ENCODE results near the gene KIAA0513.

KIAA0513 gene

DNA sequence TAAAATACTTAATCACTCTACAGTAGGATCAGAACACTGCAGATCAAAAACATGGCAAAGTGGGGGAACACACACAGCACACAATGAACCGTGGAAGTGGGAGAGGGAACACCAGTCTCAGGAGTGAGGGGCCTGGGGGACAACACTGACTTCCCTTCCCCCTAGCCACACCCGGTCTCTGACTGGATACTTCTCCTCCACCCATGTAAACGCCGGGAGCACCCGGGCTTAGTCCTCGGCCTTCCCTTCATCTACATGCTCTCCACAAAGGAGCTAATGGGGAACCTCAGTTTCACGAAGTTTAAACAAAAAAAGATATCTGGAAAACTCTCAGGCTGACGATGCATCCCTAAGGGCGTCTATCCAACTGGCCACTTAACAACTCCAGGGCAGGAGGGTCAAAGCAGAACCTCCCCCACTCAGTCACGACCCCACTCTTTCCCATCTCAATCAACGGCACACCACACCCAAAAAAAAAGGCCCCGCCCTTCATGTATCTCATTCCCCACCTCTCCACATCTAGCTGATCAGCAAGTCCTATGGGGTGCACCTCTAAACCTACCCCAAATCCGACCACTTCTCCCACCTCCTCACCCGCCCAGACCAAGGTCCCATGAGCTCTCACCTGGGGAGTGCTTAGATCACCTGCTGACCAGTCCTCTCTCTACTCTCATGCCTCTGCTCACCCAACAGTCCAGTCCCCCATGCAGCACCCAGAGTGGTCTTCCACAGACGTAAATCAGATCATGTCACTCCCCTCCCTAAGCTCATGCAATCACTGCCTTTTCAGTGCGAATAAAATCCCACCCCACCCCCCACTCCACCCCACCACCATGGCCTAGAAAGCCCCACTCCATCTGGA lies 23.6 kb upstream of the KIAA0513 start:
- no peak for DNase-seq (ENCODE audit: low read depth in 2 of 3, low spot score in 1 of 3)

DNA sequence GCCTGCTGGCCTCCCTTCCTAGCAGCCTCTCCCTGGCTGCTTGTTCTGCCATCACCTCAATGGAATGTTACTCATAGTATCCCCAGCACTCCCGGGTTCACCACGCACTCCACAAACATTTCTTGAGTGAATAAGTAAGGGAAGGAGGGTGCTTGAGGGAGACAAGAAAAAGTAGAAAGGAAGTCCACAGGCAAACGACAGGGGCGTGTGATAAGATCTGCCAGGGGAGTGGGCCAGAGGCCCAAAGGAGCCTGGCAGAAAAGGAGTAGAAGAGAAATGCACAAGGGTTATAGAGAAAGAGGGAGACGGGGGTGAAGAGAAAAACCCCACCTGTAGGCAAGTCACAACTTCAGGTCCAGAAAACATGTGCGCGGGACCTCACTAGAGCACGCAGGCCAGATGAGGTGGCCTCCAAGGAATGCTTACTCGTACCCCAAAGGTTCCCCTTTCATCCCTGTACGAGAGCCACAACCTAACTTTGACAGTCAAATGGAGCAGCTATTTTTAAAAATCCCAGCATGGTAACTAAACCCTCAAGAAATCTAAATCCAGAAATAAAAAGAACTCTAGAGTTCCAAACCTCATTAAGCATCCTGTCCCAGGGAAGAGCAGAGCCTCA lies 22.9 kb upstream of the KIAA0513 start:
- no peak for DNase-seq (ENCODE audit: low read depth in 2 of 3, low spot score in 1 of 3)

DNA sequence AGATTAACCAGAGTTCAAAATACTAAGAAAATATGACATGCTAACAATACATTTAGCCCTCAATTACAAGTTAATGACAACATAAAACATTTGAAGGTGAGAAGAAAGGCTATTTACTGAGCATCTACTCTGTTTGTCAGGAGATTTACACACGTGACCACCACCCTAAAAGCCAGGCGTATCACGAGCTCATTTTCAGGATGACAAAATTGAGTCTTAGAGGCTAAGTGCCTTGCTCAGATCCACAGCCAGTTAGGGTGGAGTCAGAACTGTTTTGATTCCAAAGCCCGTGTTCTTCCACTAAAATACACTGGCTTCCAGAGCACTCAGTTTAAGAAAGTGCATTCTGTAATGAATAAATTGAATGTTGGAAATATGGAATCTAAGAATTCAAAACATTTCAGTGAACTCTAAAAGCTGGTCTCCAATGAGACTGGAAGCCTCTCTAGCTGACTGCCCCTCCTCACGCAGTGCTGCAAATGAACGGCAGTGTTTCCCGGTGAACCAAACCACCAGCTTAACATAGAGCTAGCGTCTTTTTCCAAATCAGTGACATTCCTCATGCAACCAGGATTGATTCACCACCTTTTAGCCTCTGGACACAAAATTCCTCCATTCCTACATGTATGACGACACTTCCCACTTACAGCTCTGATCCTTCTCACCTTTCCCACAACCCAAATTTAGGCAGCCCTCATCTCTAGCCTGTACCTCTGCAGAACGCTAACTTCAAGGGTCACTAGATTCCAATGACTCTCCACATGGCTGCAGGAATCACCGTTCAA lies 22.1 kb upstream of the KIAA0513 start:
- DNase-seq (ENCODE audit: low read depth in 2 of 3, low spot score in 1 of 3) = no peak

DNA sequence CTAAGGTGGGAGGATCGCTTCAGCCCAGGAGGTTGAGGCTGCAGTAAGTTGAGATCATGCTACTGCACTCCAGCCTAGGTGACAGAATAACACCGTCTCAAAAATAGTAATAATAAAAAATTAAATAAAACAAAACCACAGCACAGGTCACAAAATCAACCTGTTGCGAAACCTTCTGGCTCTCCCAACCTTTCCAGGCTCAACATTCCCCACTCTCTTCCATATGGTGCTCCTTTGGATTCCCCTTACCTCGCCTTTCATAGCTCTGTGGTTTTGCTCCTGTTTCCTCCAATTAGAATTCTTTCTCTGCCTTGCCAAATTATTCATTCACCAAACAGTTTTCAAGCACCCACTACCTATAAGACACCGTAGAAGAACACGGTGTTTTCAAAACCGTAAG lies 21.0 kb upstream of the KIAA0513 start:
- DNase-seq (ENCODE audit: low read depth in 2 of 3, low spot score in 1 of 3) = no peak

DNA sequence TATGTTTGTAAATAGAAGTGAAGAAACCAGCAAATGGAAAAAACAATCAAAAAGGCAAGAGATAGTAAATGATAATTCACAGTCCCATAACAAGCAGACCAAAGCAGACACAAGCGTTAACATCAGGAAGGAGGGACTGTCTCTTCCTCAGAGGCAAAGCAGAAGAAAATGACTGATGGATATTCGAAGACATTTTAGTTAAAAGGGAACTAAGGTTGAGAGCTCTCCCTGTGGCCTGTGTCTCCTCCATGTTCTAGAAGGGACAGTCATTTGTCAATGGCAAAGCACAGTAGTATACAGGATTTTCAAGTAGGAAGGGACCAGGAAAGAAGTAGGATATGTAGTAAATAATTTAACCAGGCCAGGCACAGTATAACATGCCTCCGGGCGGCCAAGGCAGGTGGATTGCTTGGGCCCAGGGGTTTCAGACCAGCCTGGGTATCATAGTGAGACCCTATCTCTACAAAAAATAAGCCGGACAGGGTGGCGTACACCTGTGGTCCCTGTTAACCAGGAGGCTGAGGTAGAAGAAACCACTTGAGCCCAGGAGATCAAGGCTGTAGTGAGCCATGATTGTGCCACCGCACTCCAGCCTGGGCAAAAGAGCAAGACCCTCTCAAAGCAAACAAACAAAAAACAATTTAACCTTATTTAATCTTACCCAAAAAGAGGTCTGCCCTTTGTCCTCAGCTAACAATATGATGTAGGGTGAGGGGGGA lies 19.9 kb upstream of the KIAA0513 start:
- no peak for DNase-seq (ENCODE audit: low read depth in 2 of 3, low spot score in 1 of 3)

DNA sequence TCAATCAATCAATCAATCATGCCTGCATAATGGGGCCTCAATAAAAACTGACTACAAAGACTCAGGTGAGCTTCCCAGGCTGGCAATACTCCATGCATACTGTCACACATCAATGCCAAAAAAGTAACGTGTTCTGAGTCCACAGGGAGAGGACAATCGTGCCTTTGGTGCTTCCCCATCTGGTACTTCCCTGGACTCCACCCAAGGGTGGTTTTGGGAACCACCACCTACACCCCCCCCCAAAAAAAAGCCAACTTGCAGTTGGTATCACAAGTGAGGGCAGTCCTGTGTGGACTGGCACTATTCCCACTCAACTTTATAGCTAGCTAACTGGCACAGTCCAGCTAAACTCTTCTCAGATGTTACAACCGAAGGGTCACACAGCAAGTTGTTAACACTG lies 19.3 kb upstream of the KIAA0513 start:
- DNase-seq (ENCODE audit: low read depth in 2 of 3, low spot score in 1 of 3) = no peak

DNA sequence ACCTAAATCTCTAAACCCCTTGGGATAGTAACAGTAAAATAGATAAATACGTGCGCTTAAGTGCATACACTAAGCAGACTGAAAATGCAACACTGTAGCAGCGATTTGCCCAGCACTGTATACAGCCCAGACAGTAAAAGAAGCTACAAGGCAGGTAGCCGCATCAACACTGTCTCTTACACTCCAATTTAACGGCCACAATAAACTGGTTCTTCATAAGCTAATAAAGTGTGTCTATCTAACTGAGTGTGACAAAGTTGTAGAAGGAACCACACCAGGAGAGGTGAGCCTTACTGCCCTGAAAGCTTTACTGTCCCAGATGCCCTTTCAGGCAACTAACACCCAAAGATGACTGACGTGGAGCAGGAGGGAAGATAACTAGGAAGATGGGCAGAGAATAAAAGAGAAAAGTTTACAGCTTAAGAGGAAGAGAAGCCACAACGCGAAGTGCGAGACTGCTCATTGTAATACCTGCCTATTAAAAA lies 17.1 kb upstream of the KIAA0513 start:
- DNase-seq (ENCODE audit: low read depth in 2 of 3, low spot score in 1 of 3) = no peak

DNA sequence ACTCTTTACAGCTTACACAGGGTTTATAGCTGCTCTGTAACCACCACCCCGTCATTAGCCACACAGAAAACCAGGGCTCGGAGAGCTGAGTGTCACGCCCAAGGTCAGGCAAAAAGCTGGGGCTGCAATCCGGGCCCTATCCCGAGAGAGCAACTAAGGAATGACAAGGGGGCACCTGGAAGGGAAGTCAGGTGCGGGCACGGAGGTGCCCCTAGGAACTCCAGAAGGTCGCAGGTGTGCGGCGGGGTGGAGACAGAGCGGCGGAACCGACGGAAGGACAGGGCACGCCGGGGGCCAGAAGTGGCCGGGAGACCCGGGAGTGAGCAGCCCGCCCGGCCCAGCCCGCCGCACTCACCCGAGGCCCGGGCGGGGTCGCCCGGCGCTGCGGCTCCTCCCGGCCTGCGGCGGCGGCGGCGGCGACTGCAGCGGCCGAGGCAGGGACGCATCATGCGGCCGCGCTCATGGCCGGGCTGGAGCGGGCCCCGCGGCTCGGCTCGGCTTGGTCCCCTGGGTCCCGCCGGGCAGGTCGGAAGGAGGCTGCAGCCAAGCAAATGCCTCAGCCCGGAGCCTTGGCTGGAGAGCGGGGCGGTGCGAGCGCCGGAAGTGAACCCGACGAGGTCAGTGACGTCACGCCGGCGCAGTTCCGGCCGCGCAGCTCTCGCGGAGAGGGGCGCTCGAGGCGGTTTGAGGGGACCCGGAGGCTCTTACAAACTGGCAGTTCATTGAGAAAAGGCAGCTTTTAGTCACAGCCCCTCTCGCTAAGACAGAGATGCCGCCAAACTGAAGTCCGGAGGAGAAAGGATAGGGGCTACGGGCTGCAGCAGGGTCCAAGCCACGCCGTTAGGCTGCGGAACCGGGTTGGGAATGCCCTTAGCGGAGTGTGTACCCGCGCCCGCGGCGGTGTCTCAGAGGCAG lies 16.4 kb upstream of the KIAA0513 start, which contains the start of gene ZDHHC7:
Gene ZDHHC7 (minus strand): TSS at position 605 of the 915 bp plus-strand sequence. CDS start 20,917 bp downstream, outside the sequence.
- DNase-seq (ENCODE audit: low read depth in 2 of 3, low spot score in 1 of 3) = peak; percentile 71 to 81 (median 80)

DNA sequence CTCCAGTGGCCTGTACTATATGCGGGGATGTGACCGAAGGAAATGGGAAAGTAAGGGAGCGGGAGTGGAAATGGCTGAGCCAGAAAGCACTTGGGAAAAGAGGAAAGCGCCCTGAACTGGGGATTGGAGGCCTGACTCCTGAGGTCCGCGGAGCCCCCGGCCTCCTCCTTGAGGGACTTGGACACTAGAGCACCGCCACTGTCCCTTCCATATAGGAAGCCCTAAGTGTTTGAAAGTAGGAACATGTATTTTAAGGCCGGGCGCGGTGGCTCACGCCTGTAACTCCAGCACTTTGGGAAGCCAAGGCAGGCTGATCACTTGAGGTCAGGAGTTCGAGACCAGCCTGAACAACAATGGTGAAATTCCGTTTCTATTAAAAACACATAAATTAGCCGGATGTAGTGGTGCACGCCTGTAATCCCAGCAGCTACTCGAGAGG lies 15.7 kb upstream of the KIAA0513 start:
- no peak for DNase-seq (ENCODE audit: low read depth in 2 of 3, low spot score in 1 of 3)

DNA sequence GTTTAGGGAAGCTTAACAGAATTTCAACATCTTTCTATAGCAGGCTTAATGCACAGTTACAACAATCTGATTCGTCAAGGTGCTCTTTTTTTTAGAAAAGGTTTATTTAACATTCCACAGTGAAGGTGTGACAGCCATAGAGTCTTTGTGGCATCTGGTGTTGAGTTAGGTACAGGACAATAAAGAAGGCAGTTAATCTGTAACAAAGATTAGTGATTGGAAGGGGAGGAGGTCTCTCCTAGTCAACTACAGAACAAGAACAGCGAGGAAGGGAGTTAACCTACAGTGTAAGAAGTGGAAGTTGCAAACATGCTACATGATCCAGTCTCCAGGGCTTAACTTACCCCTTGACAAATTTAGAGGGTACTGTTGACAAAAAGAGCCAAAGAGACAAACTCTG lies 13.3 kb upstream of the KIAA0513 start:
- no peak for DNase-seq (ENCODE audit: low read depth in 2 of 3, low spot score in 1 of 3)

DNA sequence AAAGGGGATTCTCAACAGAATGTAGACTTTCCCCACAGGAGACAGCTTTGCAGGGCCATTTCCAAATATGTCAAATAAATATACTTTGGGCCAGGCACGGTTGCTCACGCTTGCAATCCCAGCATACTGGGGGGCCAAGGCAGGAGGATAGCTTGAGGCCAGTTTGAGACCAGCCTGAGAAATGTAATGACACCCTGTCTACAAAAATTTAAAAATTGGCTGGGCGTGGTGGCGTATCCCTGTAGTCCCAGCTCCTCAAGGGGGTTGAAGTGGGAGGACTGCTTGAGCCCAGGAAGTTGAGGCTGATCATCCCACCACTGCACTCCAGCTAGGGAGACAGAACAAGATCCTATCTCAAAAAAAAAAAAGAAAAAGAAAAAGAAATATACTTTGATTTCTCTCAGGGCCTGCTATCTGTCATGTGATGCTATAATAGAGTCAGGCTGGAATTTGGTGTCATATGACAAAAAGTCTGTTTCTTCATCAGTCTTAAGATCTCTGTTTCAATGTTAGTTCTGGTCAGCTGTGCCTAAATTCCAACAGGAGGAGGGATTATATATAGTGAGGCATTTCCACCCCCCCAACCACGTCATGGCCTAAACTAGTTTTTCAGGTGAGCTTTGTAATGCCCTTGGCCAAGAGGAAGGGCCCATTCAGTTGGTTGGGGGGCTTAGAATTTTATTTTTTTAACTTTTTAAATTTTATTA lies 12.0 kb upstream of the KIAA0513 start:
- no peak for DNase-seq (ENCODE audit: low read depth in 2 of 3, low spot score in 1 of 3)

DNA sequence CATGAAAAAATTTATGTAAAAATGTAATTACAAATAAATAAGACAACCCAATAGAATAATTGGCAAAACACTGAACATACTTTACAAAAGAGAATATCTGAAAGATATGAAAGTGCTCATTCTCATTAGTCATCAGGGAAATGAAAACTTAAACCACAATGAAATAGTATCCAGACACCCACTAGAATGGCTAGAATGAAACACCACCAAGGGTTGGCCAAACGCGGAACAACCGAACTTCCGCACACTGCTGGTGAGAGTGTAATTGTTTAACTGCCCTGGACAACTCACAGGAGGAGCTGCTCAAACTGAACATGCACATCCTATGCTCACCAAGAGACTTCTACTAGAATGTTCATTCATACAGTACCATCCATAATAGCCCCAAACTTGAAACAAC lies 10.4 kb upstream of the KIAA0513 start:
- peak in 1 of 3 donors; percentile 24 for DNase-seq (ENCODE audit: low read depth in 2 of 3, low spot score in 1 of 3)

DNA sequence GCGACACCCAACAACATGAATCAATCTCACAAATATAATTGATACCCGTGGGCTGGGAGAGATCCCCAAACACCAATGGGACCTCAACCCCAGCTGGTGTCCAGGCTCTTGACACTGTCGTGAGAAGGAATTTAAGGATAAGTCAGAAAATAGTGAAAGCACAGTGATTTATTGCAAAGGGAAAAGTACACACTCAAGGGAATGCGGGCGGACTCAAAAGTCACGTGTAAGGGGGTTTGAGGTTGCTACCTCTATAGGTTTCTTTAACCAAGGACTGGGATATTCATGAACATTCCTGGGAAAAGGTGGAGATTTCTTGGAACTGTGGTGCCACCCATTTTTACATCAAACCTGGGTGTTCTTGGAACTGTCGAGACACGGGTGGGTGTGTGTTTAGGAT lies 10.0 kb upstream of the KIAA0513 start:
- no peak for DNase-seq (ENCODE audit: low read depth in 2 of 3, low spot score in 1 of 3)

DNA sequence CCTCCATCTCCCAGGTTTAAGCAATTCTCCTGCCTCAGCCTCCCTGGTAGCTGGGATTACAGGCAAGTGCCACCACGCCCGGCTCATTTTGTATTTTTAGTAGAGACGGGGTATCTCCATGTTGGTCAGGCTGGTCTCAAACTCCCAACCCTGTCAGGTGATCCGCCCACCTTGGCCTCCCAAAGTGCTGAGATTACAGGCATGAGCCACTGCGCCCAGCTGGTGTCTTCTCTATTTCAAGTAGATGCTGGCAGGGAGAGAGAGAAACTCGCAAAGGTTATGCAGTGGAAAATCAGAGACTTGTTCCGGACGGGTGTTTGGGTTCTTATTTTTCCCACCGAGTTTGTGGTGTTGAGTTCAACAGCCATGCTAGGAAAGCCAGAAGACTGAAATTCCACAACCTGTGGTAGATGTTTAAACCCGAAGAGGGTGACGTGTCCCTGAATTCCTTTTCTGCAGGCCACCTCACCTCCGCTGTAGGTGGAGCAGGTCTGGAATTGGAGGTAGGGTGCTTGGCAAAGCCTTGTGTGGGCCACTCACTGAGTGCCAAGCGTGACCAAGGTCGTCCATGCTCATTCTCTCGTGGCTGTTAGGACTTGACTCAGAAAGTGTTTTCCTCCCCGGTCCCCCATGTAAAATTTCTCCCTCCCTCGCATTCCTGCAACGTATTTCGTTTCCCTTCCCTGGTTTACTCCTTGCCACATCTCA lies 8.9 kb upstream of the KIAA0513 start:
- DNase-seq (ENCODE audit: low read depth in 2 of 3, low spot score in 1 of 3) = no peak

DNA sequence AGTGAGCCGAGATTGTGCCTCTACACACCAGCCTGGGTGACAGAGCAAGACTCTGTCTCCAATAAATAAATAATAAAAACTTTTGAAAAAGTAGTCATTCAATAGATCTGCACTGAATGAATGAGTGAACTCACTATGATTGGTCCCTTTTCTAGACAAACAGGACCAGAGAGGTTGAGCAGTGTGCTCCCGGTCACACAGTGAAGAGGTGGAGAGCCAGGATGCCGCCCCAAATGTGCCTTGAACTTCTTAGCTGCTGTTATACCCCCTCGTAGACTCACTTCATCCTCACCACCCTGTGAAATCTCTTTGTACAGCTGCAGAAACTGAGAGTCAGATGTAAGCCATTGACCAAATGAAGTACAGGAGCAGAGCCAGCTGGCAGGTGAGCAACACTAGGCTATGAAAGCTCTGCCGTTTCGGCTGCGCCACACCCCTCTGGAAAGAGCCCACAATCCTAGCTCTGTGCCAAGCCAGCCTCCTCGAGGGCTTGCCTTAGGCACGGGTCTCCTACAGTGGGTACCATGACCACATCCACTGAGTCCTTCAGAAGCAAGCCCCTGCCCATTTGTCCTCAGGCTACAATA lies 7.8 kb upstream of the KIAA0513 start:
- no peak for DNase-seq (ENCODE audit: low read depth in 2 of 3, low spot score in 1 of 3)

DNA sequence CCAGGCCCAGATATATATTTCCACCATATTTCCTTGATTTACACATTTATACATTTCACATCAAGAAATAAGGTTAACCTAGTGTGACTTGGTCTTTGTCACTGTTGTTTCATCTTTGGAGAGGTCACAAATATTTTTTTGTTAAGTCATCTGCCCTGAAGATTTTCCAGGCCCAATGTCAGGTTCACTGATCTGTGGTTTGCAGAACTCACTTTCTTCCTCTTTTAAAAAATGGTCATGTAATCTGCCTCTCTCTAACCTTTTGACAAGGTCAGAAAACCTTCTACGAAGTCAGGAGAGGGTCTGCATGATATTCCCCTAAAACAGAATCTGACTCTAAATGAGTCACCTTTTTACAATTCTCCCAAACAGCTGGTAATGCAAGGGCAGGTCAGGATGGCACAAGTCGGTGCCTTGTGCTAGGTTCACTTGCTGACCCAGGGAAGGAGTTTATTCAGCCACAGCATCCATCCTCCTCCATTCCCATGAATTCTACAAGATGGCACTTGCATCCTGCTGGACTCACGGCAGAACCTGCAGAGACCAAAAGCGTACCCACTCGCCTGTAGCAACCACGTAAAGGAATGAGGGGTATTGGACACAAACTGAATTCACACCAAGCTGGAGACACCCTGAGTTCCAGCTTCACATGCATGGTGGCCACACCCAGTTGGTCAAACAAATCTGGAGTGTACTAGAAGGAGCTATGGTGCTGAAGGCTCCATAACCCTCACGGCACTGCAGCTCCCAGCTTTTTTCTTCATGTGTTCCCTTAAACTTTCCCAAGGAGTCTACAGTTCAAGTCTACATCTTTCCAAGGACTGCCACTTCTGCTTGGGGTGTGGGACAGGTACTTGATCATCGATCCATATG lies 1.6 kb upstream of the KIAA0513 start:
- no peak for DNase-seq (ENCODE audit: low read depth in 2 of 3, low spot score in 1 of 3)

DNA sequence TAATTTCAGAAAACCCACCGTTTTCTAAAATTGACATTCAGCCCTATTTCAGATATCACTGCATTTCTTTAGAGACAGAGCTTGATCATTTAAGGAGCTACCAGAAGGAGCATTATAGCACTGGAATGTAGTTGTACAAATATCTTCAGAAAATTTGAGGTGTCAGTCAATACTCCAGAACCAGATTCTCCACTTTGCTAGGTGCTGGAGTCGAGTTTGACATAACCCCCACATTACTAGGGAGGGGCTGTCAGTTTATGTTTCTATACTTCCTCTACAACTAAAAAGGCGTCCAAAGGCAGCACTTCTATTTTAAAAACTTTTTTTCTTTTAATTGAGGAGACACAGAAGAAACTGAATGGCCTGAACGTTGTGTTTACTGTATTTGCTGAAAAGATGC lies 892 bp upstream of the KIAA0513 start:
- DNase-seq (ENCODE audit: low read depth in 2 of 3, low spot score in 1 of 3) = no peak
